ENCODE results near the gene CEP112.

DNA sequence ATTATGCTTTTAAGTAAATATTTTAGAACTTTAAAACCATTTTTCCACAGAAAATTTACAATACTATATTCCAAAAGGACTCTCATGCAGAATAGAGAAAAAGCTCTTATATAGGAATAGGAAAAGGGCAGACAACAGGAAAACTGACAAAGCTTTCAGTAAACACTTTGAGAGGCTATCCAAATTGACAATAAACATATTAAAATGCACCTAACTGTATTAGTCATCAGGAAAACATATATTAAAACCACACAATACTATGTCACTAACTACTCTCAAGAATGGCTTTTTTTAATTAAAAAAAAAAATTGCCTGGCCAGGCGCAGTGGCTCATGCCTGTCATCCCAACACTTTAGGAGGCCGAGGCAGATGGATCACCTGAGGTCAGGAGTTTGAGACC lies 77.3 kb downstream of the CEP112 start:
- TF ChIP-seq, protein P1, sequence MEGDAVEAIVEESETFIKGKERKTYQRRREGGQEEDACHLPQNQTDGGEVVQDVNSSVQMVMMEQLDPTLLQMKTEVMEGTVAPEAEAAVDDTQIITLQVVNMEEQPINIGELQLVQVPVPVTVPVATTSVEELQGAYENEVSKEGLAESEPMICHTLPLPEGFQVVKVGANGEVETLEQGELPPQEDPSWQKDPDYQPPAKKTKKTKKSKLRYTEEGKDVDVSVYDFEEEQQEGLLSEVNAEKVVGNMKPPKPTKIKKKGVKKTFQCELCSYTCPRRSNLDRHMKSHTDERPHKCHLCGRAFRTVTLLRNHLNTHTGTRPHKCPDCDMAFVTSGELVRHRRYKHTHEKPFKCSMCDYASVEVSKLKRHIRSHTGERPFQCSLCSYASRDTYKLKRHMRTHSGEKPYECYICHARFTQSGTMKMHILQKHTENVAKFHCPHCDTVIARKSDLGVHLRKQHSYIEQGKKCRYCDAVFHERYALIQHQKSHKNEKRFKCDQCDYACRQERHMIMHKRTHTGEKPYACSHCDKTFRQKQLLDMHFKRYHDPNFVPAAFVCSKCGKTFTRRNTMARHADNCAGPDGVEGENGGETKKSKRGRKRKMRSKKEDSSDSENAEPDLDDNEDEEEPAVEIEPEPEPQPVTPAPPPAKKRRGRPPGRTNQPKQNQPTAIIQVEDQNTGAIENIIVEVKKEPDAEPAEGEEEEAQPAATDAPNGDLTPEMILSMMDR (IDR thresholded peaks at IDR 0.05), result no peak
- TF ChIP-seq POLR2A (IDR thresholded peaks at IDR 0.05), result no peak

Measured in testis (tissue), 2 donors.